Right hindlimb (tissue), 1 donor: Measurements from ENCODE around the gene TUB.

Source experiments
- DNase-seq: peaks from one replicate; pipeline ENCODE4 v3.0.0-alpha.2; 2018

TUB gene, protein sequence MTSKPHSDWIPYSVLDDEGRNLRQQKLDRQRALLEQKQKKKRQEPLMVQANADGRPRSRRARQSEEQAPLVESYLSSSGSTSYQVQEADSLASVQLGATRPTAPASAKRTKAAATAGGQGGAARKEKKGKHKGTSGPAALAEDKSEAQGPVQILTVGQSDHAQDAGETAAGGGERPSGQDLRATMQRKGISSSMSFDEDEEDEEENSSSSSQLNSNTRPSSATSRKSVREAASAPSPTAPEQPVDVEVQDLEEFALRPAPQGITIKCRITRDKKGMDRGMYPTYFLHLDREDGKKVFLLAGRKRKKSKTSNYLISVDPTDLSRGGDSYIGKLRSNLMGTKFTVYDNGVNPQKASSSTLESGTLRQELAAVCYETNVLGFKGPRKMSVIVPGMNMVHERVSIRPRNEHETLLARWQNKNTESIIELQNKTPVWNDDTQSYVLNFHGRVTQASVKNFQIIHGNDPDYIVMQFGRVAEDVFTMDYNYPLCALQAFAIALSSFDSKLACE

DNA sequence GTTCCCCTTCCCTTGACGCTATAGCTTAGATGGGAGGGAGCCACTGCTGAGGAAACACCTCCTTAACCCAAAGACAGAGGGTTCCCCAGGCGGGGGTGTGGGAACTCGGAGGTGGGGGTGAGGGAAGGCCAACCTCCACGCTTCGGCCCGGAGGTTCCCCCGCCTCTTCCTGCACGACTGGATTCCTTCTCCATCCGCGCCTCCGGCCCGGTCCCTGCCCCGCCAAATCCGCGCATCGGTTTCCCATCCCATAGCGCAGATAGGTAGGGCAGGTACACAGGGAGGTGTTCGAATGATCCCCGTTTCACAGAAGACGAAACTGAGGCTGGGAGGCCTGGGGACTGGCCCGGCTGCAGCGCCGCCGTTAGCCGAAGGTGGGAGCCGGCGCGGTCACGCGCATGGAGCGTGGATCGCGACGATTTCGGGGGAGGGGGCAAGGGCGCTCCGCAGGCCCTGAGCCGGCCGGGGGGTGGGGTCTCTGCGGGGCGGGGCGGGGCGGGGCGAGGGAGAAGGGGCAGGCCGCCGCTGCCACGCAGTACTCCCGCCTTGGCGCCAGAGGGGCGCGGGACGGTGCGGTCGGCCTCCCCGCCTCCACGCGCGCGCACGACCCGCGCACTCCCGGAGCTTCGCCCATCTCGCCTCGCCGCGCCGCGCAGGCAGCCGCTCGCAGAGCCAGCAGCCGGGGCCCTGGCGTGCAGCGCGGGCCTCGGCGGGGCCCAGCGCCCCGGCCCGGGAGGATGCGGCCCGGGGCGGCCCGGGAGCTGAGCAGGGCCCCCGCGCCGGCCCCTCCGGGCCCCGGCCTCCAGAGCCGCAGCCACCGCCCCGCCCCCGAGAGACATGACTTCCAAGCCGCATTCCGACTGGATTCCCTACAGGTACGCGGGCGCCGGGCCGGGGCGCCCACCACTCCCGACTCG, at the start of gene TUB:
Gene TUB (plus strand): TSS at position 538 of the 917 bp plus-strand sequence. CDS start 300 bp downstream, at position 838.
- DNase-seq, result peak; percentile 78

DNA sequence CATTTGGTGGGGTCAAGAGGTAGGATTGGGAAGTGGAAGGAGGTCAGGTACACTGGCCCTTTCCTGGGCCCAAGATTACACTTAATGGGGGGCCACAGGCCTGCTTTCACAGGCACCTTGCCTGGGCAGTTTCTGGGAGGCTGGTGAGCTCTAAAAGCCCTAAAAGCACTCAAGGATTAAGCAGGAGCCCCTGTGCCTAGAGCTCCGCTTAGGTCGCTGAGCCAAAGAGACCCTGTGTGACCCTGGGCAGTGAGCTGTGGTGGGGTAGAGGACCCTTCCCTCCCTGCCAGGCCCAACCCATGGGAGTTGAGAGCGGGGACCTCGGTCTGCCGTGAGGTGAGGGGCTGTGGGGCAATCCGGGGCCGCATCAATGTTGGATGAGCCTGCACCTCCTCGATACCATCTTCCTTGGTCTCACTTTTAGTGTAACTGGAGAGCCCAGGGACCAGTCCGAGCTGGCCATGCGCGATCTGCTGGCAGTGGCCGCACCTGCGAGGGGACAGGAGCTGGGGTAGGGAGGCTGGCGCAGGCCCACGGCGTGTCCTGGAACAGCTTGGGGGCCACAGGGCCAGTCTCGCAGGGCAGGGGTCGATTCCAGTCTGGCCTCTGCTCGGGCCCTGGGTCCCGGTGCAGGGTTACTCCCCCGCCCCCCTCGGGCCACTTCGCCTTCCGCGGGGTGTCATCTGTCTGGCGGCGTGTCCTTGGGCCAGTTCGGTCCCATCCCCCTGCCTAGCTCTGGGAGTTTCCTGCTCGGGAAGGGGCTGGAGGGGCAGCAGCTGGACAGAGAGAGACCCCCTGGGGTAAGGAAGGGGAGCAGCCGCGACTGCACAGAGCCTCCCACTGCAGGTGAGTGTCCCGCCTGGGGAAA, 49.5 kb upstream of the TUB start:
- DNase-seq, result no peak

DNA sequence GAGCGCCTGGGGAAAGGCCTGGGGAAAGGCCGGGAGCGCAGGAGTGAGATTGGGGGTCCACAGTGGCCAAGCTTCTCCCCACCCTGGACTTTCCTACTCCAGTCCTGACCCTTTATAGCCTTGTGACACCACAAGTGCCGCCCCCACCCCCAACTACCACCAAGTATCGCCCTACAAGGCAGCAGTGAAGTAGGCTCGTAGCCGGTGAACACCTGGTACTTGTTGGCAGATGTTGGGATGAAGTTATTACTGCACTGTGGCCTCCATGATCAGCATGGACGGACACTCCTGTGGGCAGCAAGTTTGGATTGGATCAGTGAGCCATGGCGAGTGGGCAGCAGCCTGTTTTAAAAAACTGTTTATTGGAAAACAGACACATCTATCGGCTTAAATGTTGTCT, 48.9 kb upstream of the TUB start:
- no peak for DNase-seq

DNA sequence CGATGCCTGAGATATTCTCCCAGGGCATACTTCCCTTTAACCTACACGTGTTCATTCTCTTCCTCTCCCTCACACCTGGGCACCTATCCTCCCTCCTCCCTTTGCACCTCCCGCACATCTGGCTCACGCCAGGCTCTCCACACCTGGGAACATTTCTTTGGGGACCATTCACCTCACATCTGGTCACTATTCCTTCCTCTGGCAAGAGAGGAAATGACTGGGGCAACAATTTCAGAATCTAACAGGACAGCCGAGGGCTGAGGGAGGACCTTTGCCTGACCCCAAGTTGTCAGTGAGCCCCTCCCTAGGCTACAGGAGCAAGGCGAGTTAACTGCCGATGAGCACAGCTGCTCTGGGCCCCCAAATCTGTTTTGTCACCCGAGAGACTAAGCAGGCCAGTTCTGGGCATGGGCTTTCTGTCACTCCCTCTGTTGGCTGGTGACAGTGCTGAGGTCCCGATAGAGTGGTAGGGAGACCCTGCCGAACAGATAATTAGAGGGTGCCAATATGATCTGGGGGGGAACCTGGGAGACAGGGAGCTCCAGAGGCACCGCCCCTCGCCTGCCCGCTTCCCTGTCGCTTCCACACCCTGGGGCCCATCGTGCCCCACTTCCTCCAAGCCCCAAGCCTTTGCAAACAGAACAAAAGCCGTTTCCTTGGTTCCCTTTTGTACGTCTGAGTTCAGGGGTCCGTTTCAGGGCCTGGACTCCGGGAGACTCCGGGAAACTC, 48.3 kb upstream of the TUB start:
- DNase-seq, result no peak

DNA sequence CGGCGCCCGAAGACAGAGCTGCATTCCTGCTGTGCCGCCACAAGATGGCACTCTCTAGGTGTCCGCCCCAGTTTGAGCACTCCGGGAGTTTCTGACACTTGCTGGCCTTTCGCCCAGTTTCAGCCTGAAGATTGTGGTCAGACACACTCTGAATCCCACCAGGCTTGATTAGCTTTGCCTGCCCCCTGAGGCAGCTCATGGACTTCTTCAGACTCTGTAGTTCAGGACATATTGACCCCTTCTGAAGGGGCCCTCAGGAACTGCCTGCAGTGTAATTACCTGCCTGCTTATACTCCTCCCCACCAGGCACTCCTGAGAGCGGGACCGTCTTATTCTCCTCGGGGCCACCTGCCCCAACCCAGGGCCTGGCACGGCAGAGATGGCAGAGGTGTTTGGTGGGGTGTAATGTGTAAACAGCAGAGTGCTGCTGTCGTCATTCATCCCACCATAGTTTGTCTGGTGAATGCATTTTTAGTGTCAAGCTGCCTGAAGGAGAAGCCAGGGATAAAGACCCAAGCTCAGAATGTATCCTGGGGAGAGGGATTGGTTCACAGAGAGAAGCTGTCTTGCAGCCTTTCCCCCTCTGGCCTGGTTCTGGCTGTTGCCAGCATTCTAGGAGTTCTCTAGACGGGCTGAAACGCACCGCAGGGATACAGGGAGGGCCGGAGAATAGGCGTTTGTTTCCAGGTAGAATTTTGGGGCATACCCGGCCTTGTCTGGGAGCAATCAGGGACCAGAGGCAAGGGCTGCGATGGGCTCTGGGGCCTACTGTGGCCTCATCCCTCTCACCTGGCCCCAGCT, 47.5 kb upstream of the TUB start:
- DNase-seq, result peak; percentile 88

DNA sequence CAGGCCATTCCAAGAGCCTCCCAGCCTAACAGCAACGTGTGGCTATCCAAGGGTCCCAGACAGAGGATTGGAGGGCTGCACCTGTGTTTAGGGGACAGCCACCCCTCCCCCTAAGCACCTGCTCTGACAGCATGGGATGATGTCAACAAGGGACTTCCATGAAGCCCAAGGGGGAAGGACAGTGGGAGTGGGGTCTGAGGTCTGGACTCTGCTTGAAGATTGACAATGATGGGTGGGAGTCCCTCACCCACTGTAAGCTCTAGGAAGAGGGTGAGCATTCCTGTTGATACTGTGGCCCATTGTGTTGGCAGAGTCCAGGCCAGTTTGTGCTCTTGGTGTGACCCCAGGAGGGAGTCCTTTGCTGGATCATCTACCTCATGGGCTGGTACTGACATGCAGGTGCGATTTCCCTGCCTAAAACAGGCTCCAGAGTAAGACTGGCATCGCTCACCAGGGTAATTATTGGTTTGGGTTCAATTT, 46.9 kb upstream of the TUB start:
- no peak for DNase-seq

DNA sequence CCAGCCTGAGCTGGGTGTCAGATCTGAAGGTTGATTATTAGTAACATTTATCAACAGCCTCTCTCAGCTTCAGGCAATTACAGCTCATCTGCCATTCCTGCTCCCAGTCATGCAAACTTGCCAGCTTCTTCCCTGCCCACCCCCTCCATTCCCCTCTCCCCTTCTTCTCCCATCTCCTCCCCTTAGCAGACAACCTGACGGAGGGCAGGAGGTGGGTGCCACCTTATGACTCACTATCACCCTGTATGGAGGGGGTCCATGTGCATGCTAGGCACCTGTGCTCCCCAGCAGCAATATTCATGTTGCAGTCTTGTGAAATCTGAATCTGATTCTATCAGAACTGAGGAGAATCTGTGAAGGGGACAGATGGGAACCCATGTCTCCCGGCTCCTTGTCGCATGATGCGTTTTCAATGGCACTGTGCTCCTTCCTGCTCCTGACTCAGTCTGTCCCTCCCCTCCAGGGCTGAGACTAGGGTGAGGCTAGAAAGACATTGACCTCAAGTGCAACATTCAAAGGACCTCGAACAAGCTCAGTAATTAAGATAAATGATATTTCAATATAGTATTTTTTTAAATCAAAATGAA, 46.3 kb upstream of the TUB start:
- DNase-seq, result no peak

DNA sequence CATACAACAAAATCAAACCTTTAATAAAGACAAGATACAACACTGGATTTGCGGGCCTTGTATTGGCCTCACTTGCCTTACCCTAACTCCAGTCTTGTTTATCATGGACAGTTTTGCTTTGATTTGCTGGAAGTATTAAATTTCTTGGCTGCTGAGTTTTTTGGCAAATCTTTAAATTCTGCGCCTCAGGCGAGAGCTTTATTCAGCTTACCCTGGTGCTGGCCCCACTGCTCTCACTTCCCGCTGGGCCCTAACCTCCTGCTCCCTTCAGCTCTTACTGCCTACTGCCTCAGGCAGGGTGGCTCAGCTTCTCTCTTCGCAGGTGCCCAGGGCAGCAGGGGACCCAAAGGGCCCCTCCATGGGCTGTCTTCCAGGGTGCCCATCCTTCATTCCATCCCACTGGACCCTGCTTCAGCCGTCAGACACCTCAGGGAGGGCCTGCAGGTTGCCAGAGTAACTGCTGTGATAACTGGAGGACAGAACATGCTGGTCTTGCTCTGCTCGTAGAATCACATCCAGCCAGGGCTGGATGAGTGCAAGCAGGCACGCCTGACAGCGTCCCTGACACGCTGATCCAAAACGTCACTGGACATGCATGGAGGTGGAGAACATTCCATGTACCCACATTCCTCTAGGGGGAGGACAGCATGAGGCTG, 45.7 kb upstream of the TUB start:
- no peak for DNase-seq

DNA sequence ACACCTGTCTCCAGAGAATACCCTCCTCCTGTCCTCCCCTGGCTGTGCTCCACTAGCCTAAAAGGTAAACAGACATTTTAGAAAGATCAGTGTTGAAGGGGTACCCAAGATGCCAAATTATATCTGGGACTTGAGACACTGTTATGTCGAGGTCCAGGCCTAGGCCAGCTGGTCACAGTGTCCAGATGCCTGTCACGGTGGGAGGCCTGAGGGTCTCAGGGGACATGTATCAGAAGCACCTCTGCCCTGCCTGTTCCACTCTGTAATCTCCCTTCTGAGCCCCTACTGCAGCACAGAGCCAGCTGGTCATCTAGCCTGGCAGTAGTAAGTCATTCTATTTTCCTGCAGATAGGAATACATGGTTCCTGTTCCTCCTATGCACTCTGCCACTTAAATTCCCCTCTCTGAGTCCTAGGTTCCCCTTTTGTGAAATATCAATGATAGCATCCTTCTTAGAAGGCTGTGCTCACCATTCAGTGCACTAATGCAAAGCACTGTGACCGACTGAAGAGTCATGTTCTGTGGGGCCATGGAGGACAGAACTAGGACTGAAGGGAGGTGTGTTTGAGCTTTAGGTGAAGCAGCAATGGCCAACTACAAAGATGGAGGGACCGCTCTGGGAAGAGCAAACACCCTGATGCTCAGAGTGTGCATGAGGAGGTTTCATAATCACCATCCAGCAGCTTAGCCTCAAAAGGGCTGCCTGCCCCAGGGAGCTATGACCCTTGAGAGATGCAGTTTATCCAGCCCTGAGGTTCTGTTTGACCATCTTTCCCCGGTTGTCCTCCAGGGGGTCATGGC, 44.8 kb upstream of the TUB start:
- DNase-seq, result no peak

DNA sequence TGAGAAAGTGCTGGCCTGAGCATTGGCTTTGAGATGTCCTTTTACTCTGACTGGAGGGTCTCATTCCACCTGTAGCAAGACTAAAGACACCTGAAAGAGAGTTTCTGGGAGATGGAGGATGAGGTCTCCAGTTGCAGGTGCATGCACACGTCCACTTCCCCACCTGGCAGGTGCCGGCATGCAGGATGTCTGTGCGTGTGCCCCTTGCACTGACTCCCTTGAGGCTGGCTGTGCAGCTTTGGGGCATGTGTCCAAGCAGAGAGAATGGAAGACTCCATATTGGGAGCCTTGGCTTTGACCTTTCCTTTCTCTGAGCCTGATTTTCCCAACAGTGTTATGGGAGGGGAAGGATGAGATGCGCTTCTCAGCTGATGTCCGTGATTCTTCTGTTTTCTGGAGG, 44.0 kb upstream of the TUB start:
- DNase-seq, result no peak

DNA sequence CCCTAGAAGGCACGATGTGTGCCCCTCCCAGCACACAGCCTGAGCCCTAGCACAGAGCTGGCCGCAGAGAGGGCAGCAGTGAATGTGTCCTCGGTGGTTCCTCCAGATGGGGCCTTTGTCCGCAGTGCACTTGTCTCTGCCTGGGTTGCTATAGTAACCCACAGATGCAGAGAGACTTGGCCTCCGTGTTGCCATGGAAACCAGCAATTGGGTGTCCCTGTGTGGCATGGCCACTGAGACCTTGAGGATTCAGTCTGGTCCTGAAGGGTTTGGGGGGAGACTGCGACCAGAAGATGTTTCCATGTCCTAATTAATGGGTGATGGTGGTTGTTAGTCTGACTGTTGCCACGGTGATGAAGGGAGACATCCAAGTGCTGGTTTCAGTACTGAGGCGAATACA, 42.6 kb upstream of the TUB start:
- no peak for DNase-seq

DNA sequence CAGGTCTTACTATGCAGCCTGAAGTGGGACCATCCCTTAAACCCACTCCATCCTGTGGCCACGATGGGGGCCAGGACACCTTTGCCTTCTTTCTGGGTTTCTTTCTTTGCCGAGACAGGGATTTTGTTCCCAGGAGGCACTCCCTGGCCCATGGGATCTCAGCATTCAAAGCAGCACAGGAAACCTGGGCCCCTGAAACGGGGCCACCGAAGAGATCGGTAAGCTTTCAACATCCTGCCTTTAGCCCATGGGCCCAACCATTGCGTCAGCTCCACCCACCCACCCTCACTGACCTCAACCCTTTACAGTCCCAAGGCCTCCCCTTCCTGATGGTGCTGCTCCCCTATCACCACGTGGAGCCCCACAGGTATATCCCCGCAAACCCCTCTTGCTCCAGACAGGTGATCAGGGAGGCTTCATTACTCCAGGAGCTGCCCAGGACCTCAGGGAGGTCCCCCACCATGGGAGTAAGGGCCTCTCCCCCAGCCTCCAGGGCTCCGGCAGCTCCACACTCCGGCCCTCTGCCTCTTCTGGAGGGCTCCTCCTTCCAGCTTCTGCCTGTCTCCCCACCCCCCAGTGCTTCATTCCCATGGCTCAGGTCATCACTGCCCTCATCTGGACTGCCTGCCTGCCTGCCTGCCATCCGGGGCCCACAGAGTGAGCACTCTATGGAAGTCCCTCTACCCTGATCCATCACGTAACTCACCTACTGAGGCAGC, 42.0 kb upstream of the TUB start:
- no peak for DNase-seq

DNA sequence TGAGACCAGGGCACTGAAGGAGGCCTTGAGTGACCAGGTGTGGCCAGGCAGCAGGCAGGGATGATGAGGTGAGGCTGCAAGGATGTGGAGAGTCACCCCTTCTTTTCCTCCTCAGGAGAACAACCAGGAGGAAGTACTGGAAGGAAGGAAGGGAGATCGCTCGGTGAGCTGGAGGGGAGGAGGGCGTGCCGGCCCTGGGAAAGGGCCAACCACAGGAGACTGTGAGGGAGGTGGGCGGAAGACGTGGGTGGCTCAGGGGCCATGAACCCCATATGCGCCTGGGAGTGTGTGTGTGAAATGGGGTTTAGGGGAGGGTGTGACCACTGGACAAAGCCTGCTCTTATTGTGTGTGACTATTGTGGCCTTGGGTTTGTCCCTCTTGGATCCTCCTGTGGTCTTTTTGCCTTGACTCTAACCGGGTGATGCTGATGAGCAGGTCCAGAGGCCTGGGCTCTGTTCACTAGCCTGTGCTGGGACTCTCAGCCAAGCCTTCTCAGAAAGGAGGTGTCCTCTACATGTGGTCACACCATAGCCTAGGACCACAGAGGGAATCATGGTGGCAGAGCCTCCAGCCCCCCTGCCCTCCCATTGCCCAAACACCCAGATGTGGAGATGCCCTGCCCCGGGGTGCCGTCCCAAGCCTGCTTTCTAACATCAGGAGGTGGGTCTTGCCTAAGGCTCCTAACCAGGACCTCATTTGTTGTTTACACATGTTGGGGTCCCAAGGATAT, 41.3 kb upstream of the TUB start:
- no peak for DNase-seq

DNA sequence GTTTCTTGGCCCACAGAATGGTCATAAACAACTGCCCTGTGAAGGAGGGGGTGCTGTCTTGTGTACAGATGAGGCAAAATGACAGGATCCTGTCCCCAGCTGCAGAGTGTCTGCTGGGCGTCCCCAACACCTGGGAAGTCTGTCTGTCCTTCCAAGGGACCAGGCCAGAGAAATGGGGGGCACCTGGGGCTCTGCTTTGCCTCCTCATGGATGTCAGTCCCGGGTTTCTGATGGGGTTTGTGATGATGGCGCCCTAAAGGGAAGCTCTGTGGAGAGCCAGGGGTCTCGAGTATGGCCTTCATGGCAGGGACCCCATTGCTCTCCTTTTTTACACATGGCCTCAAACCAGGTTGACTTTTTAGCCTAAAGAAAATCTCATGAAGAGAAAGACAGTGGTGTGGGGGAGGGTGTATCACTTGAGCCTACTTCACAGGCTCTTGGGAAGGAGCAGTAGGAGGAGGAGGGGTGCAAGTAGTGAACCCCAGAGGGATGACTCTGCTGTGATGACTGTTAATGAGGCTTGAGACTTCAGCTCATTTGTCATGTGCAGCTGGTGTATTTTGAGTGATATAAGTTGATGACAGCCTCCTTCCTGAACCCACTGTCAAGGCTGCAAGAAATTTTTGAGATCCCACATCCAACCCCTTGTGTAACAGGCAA, 40.6 kb upstream of the TUB start:
- no peak for DNase-seq

DNA sequence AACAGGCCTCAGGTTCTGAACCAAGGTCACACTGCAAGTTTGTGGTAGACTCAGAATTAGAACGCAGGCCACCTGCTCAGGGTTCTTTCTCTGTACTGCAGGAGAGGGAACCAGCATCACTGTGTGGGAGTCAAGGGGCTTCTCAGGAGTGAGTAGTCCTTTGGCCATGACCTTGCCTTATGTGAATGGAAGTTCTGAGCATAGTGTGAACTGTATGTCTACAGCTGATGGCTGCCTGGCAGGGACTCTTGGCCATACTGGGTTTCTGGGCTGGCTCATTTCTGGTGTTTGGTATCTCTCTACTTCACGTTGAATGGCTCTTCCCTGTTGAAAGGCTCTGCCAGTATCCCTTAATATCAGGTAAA, 40.1 kb upstream of the TUB start:
- DNase-seq, result no peak

DNA sequence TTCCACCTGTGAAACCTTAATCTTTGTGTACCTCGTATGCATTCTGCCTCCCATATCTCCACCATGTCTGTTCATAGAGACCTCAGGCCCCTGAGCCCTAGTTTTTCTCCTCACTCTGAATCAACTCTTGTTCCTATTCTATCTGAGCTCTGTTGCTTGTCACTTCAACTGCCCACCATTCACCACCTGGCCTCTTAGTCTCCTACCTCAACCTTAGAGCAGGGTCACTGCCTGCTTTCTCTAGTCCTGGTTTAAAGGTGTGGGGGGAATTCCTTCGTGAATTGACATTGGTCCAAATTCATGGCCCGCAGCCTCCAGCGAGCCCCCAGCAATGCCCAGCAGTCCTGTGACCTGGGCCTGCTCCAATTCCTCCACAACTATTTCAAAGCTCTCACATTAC, 39.4 kb upstream of the TUB start:
- DNase-seq, result no peak

DNA sequence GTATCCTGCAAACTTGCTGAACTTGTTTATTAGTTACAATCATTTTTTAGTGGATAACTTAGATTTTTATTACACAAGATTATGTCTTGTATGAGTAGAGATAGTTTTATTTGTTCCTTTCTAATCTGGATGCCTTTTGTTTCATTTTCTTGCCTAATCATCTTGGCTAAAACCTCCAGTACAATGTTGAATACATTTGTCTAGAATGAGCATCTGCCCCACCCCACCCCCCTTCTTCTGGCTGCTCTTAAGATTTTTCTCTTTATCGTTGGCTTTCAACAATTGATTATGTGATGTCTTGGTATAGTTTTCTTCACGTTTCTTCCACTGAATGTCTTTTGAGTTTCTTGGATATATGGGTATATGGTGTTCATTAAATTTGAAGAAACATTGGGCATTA, 37.3 kb upstream of the TUB start:
- DNase-seq, result no peak
